ENCODE data around the gene CYP2R1. TPM values are rescaled to one million over a fixed set of nuclear protein-coding genes. Genes with fewer than 3 reads are reported as not detected.

CYP2R1 gene
- total and polyA plus RNA-seq, 2 of the 8 experiments (the other 6 are each of a cell fraction or from before 2014, with no cell fraction given), result 8.3 to 12.9 TPM

DNA sequence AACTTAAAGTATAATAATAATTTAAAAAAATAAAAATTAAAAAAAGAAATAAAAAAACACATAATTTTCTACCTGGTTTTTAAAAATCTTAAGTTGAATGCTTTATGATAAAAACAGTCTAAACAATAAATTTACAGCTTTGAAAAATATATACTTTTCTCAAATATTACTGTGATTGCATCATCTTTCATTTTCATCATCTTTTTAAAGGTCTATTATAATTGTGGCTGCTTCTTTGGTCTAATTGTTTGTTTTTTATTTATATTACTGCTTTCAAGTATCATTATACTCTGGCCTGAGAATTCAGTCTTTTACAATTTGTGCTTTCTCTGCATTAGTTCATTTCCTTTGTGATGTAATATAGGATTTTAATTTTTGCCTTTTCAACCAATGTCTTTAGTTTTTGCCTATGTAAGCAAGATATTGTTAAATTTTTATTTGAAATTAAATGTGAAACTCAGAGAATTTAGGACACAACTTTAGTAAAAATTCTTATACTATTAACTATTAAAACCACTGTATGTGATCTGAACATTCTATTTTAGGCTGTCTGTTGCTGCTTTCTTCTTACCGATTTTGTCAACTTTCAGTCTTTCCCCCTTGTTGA lies 7.3 kb downstream of the CYP2R1 start:
- H3K4me1 ChIP-seq (replicated peaks in 1 of 4; ENCODE audit: control insufficient read depth in 3 of 4, insufficient read depth in 4 of 4, low read length in 3 of 4), result no peaks in the 10 kb centered on the region
- no peaks in the 10 kb centered on the region for H3K23me2 ChIP-seq (ENCODE audit: low read depth, low read length)
- H2AFZ ChIP-seq (ENCODE audit: low read length), result no peak overlapping the region
- H3K36me3 ChIP-seq (ENCODE audit: control insufficient read depth in 2 of 4, insufficient read depth in 4 of 4, low read length in 3 of 4), result peaks cover 0 to 2% (median 0%) of the 10 kb centered on the region in 4 experiments; a peak in 2 of 8 replicates
- H2BK120ac ChIP-seq (replicated peaks; ENCODE audit: low read depth, low read length), result no peak overlapping the region
- H4K5ac ChIP-seq (ENCODE audit: insufficient read length, low read depth, low read length), result no peak overlapping the region
- H3K9me3 ChIP-seq (ENCODE audit: insufficient read depth in 2 of 2, low read depth in 1 of 2, low read length in 1 of 2), result no peaks in the 10 kb centered on the region; a peak in 1 of 4 replicates
- no peak for DNase-seq (ENCODE audit: low read depth in 1 of 2, low spot score in 2 of 2)
- 88% methylated on average over 1 of the region's 1 CpG; no CpG with 5 or more reads in 1 of the 2 experiments for WGBS, 2 experiments (ENCODE audit: extremely low coverage in 1 of 2, insufficient coverage in 1 of 2, insufficient read length in 1 of 2, insufficient replicate concordance in 2 of 2, low coverage in 1 of 2, low lambda C conversion rate in 2 of 2, missing lambda C conversion rate in 1 of 2)
- H4K8ac ChIP-seq (ENCODE audit: extremely low read depth, insufficient read depth, low read length), result no peak overlapping the region
- H3K79me1 ChIP-seq (ENCODE audit: low read depth, low read length), result no peaks in the 10 kb centered on the region
- no peaks in the 10 kb centered on the region for H3K79me2 ChIP-seq (ENCODE audit: control insufficient read depth in 1 of 2, insufficient read depth in 2 of 2, low read length in 2 of 2)
- no peaks in the 10 kb centered on the region for H3K27me3 ChIP-seq (replicated peaks in 1 of 4; ENCODE audit: control insufficient read depth in 3 of 4, extremely low read depth in 1 of 4, insufficient read depth in 3 of 4, low read length in 3 of 4)
- no peak overlapping the region for H2AK5ac ChIP-seq (ENCODE audit: low read depth, low read length)
- no peak overlapping the region for H3K14ac ChIP-seq (ENCODE audit: insufficient read length)
- TF ChIP-seq CEBPB (IDR thresholded peaks at IDR 0.05; ENCODE audit: low read depth, low read length) (peak; percentile 55; the same call in 1 of the 2 replicates), CTBP2 (IDR thresholded peaks at IDR 0.05; ENCODE audit: borderline replicate concordance, insufficient read depth, insufficient read length, low read length) (no peak), RNF2 (IDR thresholded peaks at IDR 0.05; ENCODE audit: borderline replicate concordance, low read depth, low read length, missing control alignments, poor library complexity, severe bottlenecking) (no peak), NRF1 (IDR thresholded peaks at IDR 0.05; ENCODE audit: low read depth, low read length) (no peak)
- H4K91ac ChIP-seq (replicated peaks; ENCODE audit: insufficient read length, low read length), result no peak overlapping the region
- H3K4ac ChIP-seq (replicated peaks; ENCODE audit: insufficient read length, low read depth, low read length), result no peak overlapping the region
- ChIA-PET CTCF (ENCODE audit: partially characterized antibody) (no interaction called here), POLR2A (ENCODE audit: partially characterized antibody) (no interaction called here)
- H3K9ac ChIP-seq (replicated peaks in 1 of 4; ENCODE audit: extremely low read depth in 1 of 4, low read depth in 3 of 4, low read length in 3 of 4), result no peak overlapping the region
- no peak overlapping the region for H3K4me2 ChIP-seq (ENCODE audit: insufficient read depth in 1 of 2, low read depth in 2 of 2, low read length in 2 of 2)
- H3K27ac ChIP-seq (ENCODE audit: low read depth, low read length), result no peak overlapping the region
- H2BK5ac ChIP-seq (ENCODE audit: low read depth, low read length), result no peak overlapping the region
- no peak overlapping the region for H3K4me3 ChIP-seq (ENCODE audit: extremely low read depth in 1 of 4, insufficient read depth in 2 of 4, low read depth in 3 of 4, low read length in 4 of 4)
- H2BK15ac ChIP-seq (ENCODE audit: low read length), result no peak overlapping the region
- no peak overlapping the region for H2BK20ac ChIP-seq (ENCODE audit: low read length)
- H3K18ac ChIP-seq (ENCODE audit: extremely low read depth, low read length), result no peak overlapping the region
- H4K20me1 ChIP-seq (replicated peaks in 1 of 2; ENCODE audit: control insufficient read depth in 1 of 2, insufficient read depth in 2 of 2, low read length in 2 of 2), result peaks cover 0 to 2% of the 10 kb centered on the region in 2 experiments
- FAIRE-seq, result no peak
- H3K56ac ChIP-seq (replicated peaks; ENCODE audit: insufficient read length, low read depth, low read length), result no peak overlapping the region
- H3K23ac ChIP-seq (ENCODE audit: insufficient read length), result no peak overlapping the region
- no peak overlapping the region for H2BK12ac ChIP-seq (ENCODE audit: low read depth, low read length)
